PFSK-1 (cell line): Measurements from ENCODE around the gene SCGB1C2.

Experiments used
- FOXP2 ChIP-seq: optimal IDR thresholded peaks from 2 replicates; pipeline ENCODE3; 2011; ENCODE audit warnings: borderline replicate concordance, control low read depth, inconsistent platforms; ENCODE audit not compliant: insufficient read depth; ENCODE audit errors: extremely low read length, extremely low read depth
- POLR2AphosphoS5 ChIP-seq: IDR thresholded peaks from 2 replicates; pipeline ENCODE4 v1.6.1; 2012; ENCODE audit warnings: low read depth, mild to moderate bottlenecking, control low read depth, low read length, moderate library complexity
- REST ChIP-seq, 2 experiments: IDR thresholded peaks; 2 replicates each; pipeline versions ENCODE4 v1.6.1 to v1.8.0; 2011 to 2012; ENCODE audit warnings: low read depth in 2 of 2, low read length in 2 of 2, control low read depth in 1 of 2, inconsistent platforms in 1 of 2, mild to moderate bottlenecking in 1 of 2, moderate library complexity in 1 of 2; ENCODE audit not compliant: insufficient read depth in 1 of 2
- SIN3A ChIP-seq: IDR thresholded peaks from 2 replicates; pipeline ENCODE4 v1.6.1; 2012; ENCODE audit warnings: mild to moderate bottlenecking, low read length, moderate library complexity, borderline replicate concordance; ENCODE audit not compliant: insufficient read depth
- TAF1 ChIP-seq: IDR thresholded peaks from 2 replicates; pipeline ENCODE4 v1.6.1; 2012; ENCODE audit warnings: low read length, control low read depth, borderline replicate concordance; ENCODE audit not compliant: insufficient read depth

SCGB1C2 gene

GRCh38 chr17:178292-179065, 41.1 kb downstream of the SCGB1C2 start:
- TF ChIP-seq TAF1 (no peak), SIN3A (no peak)

GRCh38 chr17:179066-179432, 41.7 kb downstream of the SCGB1C2 start:
- TF ChIP-seq REST (IDR thresholded peaks at IDR 0.05; ENCODE audit: insufficient read depth in 1 of 2, low read depth in 2 of 2, low read length in 2 of 2) = no peak
- TF ChIP-seq SIN3A = no peak
- TF ChIP-seq TAF1 = no peak
- TF ChIP-seq POLR2AphosphoS5 = no peak
- TF ChIP-seq FOXP2 = no peak

- TF ChIP-seq FOXP2 = no peak
- no peak for TF ChIP-seq REST (IDR thresholded peaks at IDR 0.05; ENCODE audit: insufficient read depth in 1 of 2, low read depth in 2 of 2, low read length in 2 of 2)
- TF ChIP-seq SIN3A = no peak
- TF ChIP-seq POLR2AphosphoS5 = no peak
- TF ChIP-seq TAF1 = no peak
Observed at GRCh38 chr17:179781-180380, 42.5 kb downstream of the SCGB1C2 start.

- no peak for TF ChIP-seq TAF1
Observed at GRCh38 chr17:180381-181244, 43.2 kb downstream of the SCGB1C2 start.

GRCh38 chr17:181245-182049, 44.1 kb downstream of the SCGB1C2 start, which contains the start of gene DOC2B:
DOC2B (minus strand) TSS chr17:181650; CDS start chr17:181479, 171 bp downstream.
- TF ChIP-seq FOXP2 (no peak), TAF1 (no peak), POLR2AphosphoS5 (no peak), SIN3A (no peak)

- TF ChIP-seq POLR2AphosphoS5 = no peak
- no peak for TF ChIP-seq FOXP2
- no peak for TF ChIP-seq TAF1
- no peak for TF ChIP-seq REST (IDR thresholded peaks at IDR 0.05; ENCODE audit: insufficient read depth in 1 of 2, low read depth in 2 of 2, low read length in 2 of 2)
- TF ChIP-seq SIN3A = no peak
Observed at GRCh38 chr17:182050-182751, 44.8 kb downstream of the SCGB1C2 start.
